HCT116 (cell line): ENCODE data around the gene ITGB7. TPM values are rescaled to one million over a fixed set of nuclear protein-coding genes. Genes with fewer than 3 reads are reported as not detected.

Experiments used
- CEBPB ChIP-seq: IDR thresholded peaks from 2 replicates; pipeline ENCODE4 v1.6.1; 2012; ENCODE audit warnings: low read depth
- CTCF ChIP-seq, 3 experiments: fragments of 200-600 bp in 1 of 3; sonication (generic) in 1 of 3; IDR thresholded peaks in 2 of 3; conservative IDR thresholded peaks in 1 of 3; 2 replicates each; pipeline ENCODE4 v1.5.1; 2012 to 2017; ENCODE audit warnings: low read depth in 2 of 3, low read length in 2 of 3, antibody characterized with exemption in 1 of 3, borderline replicate concordance in 1 of 3, control low read depth in 1 of 3, mild to moderate bottlenecking in 1 of 3, mixed read lengths in 1 of 3, mixed run types in 1 of 3, moderate library complexity in 1 of 3; ENCODE audit not compliant: insufficient read depth in 1 of 3
- EGR1 ChIP-seq: IDR thresholded peaks from 2 replicates; pipeline ENCODE4 v1.6.1; 2012; ENCODE audit warnings: low read depth
- ELF1 ChIP-seq: IDR thresholded peaks from 2 replicates; pipeline ENCODE4 v1.6.1; 2012; ENCODE audit warnings: low read depth, borderline replicate concordance
- EZH2 ChIP-seq: fragments of 200-600 bp; sonication (generic); IDR thresholded peaks from 2 replicates; pipeline ENCODE4 v1.6.1; 2017; ENCODE audit warnings: antibody characterized with exemption, mixed run types
- SIN3A ChIP-seq: IDR thresholded peaks from 2 replicates; pipeline ENCODE4 v1.6.1; 2012; ENCODE audit warnings: low read depth
- YY1 ChIP-seq: IDR thresholded peaks from 2 replicates; pipeline ENCODE4 v1.6.1; 2011; ENCODE audit warnings: low read length, low read depth, moderate library complexity, mild to moderate bottlenecking; ENCODE audit not compliant: insufficient replicate concordance; ENCODE audit errors: extremely low read depth
- ZNF274 ChIP-seq: fragments of 200-500 bp; sonication (Bioruptor generic); IDR thresholded peaks from 2 replicates; pipeline ENCODE4 v1.6.1; 2014; ENCODE audit warnings: mild to moderate bottlenecking, low read depth, low read length, inconsistent platforms
- total RNA-seq: library from RNA; stranded (reverse); gene quantifications from one replicate; pipeline ENCODE4 v1.2.1, GENCODE V29; 2021; ENCODE audit not compliant: unreplicated experiment
- TF ChIP-seq, protein P1 (sequence below): IDR thresholded peaks from 2 replicates; pipeline ENCODE4 v1.6.1; 2011; ENCODE audit warnings: mild to moderate bottlenecking, low read length, moderate library complexity; ENCODE audit not compliant: insufficient replicate concordance; ENCODE audit errors: extremely low read depth
- TF ChIP-seq, protein P2 (sequence below): IDR thresholded peaks from 2 replicates; pipeline ENCODE4 v1.6.1; 2012

The ITGB7 gene
- total RNA-seq, 1 experiment from 2014 or later = 1.9 TPM

DNA sequence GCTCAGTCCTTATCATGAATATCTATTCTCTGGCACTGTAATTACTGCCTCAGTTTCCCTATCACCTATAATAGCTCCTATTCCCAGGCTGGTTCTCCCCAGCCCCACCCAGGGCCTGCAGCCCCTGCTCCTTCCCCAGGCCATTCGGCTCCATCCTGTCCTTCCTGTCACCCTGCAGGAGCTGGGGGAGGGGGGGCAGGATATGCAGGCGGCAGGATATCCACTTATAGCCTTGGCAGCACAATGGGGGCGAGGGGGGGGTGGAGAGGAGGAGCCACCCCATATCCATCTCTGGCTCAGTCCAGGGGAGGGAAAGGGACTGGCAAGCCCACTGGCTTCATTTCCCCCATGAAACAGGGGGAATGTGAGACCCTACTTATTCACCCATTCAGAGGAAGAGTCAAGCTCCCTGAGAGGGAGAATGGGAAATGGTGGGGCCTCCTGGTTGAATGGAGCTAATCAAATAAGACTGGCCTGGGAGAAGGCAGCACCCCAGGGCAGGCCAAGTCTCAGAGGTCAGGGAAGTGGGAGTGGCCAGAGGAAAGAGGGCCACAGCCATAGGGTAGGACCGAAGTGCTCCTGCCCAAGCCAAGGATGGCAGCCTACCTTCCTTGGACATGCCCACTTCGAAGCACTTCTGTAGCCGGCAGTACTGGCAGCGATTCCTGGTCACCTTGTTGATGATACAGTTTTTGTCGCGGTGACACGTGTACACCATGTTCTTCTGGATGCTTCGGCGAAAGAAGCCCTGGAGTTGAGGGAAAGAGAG lies 7.8 kb upstream of the ITGB7 start (continued):
- TF ChIP-seq, protein P1, sequence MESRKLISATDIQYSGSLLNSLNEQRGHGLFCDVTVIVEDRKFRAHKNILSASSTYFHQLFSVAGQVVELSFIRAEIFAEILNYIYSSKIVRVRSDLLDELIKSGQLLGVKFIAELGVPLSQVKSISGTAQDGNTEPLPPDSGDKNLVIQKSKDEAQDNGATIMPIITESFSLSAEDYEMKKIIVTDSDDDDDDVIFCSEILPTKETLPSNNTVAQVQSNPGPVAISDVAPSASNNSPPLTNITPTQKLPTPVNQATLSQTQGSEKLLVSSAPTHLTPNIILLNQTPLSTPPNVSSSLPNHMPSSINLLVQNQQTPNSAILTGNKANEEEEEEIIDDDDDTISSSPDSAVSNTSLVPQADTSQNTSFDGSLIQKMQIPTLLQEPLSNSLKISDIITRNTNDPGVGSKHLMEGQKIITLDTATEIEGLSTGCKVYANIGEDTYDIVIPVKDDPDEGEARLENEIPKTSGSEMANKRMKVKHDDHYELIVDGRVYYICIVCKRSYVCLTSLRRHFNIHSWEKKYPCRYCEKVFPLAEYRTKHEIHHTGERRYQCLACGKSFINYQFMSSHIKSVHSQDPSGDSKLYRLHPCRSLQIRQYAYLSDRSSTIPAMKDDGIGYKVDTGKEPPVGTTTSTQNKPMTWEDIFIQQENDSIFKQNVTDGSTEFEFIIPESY = no peak
- TF ChIP-seq CTCF (IDR thresholded peaks at IDR 0.05 in 2 of 3, conservative IDR thresholded peaks at IDR 0.05 in 1 of 3; ENCODE audit: borderline replicate concordance in 1 of 3, insufficient read depth in 1 of 3, low read depth in 2 of 3, low read length in 2 of 3) = no peak
- TF ChIP-seq YY1 = no peak
- no peak for TF ChIP-seq EZH2
- no peak for TF ChIP-seq ELF1
- no peak for TF ChIP-seq ZNF274
- TF ChIP-seq EGR1 = no peak
- TF ChIP-seq, protein P2, sequence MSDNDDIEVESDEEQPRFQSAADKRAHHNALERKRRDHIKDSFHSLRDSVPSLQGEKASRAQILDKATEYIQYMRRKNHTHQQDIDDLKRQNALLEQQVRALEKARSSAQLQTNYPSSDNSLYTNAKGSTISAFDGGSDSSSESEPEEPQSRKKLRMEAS = no peak
- no peak for TF ChIP-seq CEBPB
- TF ChIP-seq SIN3A = no peak
